K562 (cell line): Measurements from ENCODE around the gene ABCF3. TPM values are rescaled to one million over a fixed set of nuclear protein-coding genes. Genes with fewer than 3 reads are reported as not detected.

Source experiments
- ATAC-seq: fragments of 200-7000 bp; cut with Tn5 transposase; 3 replicates; pipeline ENCODE4 v1.9.1; 2020; ENCODE audit warnings: moderate library complexity
- BruUV-seq: library from RNA; stranded (reverse); fragments of 400-500 nt; replicated peaks from 2 replicates; lab custom pipeline; 2021; lab: Mats Ljungman, UMichigan
- CTCF ChIA-PET: fragments of 300-600 bp; formaldehyde crosslinking; extraction: SDS; loops from one replicate; lab custom pipeline; 2021; ENCODE audit warnings: low intra/inter-chr PET ratio; lab: Yijun Ruan, JAX
- POLR2A ChIA-PET: fragments of 300-600, 350-650 bp; sonication (Branson Sonifier 250); formaldehyde crosslinking; extraction: SDS; loops from one replicate; lab custom pipeline; 2021; ENCODE audit warnings: antibody characterized with exemption, inconsistent platforms; lab: Yijun Ruan, JAX
- DNase-seq, 4 experiments: peaks; one replicate each; pipeline versions ENCODE4 v3.0.0 to v3.0.0-alpha.2; 2011 to 2018; ENCODE audit warnings: low spot score in 3 of 4, mixed read lengths in 3 of 4; ENCODE audit errors: extremely low read depth in 1 of 4
- FAIRE-seq: peaks from 2 replicates; lab custom pipeline; 2011; peaks lifted over from hg19 to GRCh38; lab: Jason Lieb, UNC
- H2AFZ ChIP-seq: 2 replicates; pipeline ENCODE4 v1.6.0; 2011; ENCODE audit warnings: low read depth, low read length, control low read depth, inconsistent platforms
- H3K27ac ChIP-seq: fragments of 200-600 bp; 3 replicates; pipeline ENCODE4 v1.8.0; 2011; ENCODE audit warnings: low read depth, mild to moderate bottlenecking, control low read depth, inconsistent platforms, low read length, moderate library complexity, mixed read lengths; ENCODE audit errors: extremely low read depth
- H3K27me3 ChIP-seq, 2 experiments: fragments of 300-600 bp in 1 of 2; 2 replicates in 1 of 2; 3 replicates in 1 of 2; pipeline versions ENCODE4 v1.6.0 to v1.8.0; 2011; ENCODE audit warnings: inconsistent platforms in 2 of 2, low read length in 2 of 2, mild to moderate bottlenecking in 1 of 2, mixed read lengths in 1 of 2, moderate library complexity in 1 of 2; ENCODE audit not compliant: control insufficient read depth in 2 of 2, insufficient read depth in 2 of 2
- H3K36me3 ChIP-seq: fragments of 300-600 bp; 3 replicates; pipeline ENCODE4 v1.8.0; 2011; ENCODE audit warnings: mild to moderate bottlenecking, low read length, inconsistent platforms; ENCODE audit not compliant: control insufficient read depth, insufficient read depth
- H3K4me1 ChIP-seq, 2 experiments: fragments of 200-600 bp in 1 of 2; replicated peaks in 1 of 2; 2 replicates in 1 of 2; 3 replicates in 1 of 2; pipeline versions ENCODE4 v1.5.1 to v1.8.0; 2011; ENCODE audit warnings: inconsistent platforms in 2 of 2, low read length in 2 of 2, mild to moderate bottlenecking in 1 of 2, mixed read lengths in 1 of 2, moderate library complexity in 1 of 2; ENCODE audit not compliant: control insufficient read depth in 2 of 2, insufficient read depth in 2 of 2
- H3K4me2 ChIP-seq: 2 replicates; pipeline ENCODE4 v1.6.1; 2011; ENCODE audit warnings: low read length, control low read depth, inconsistent platforms, mixed read lengths; ENCODE audit not compliant: insufficient read depth
- H3K4me3 ChIP-seq: fragments of 200-600 bp; sonication (generic), shearing (Covaris generic); 2 replicates; pipeline ENCODE4 v1.5.1; 2016; ENCODE audit warnings: control low read depth, inconsistent platforms
- H3K79me2 ChIP-seq: fragments of 200-600 bp; 3 replicates; pipeline ENCODE4 v1.8.0; 2011; ENCODE audit warnings: low read length, inconsistent platforms; ENCODE audit not compliant: control insufficient read depth, insufficient read depth
- H3K9ac ChIP-seq, 2 experiments: 2 replicates each; pipeline versions ENCODE4 v1.6.0 to v1.6.1; 2011; ENCODE audit warnings: low read depth in 2 of 2, low read length in 2 of 2, control low read depth in 1 of 2, inconsistent platforms in 1 of 2, mild to moderate bottlenecking in 1 of 2, mixed read lengths in 1 of 2; ENCODE audit not compliant: insufficient read depth in 1 of 2
- H3K9me1 ChIP-seq: one replicate; pipeline ENCODE4 v1.6.0; 2011; ENCODE audit warnings: inconsistent platforms, mild to moderate bottlenecking, low read length, moderate library complexity; ENCODE audit not compliant: control insufficient read depth, insufficient read depth
- H3K9me3 ChIP-seq: replicated peaks from 2 replicates; pipeline ENCODE4 v1.5.1; 2011; ENCODE audit warnings: low read depth, low read length, inconsistent platforms; ENCODE audit not compliant: control insufficient read depth, insufficient read depth
- H4K20me1 ChIP-seq: replicated peaks from 2 replicates; pipeline ENCODE4 v1.6.1; 2011; ENCODE audit warnings: low read length, inconsistent platforms, mixed read lengths; ENCODE audit not compliant: control insufficient read depth, insufficient read depth
- NFIC ChIP-seq: fragments of 450-650 bp; IDR thresholded peaks from 2 replicates; pipeline ENCODE4 v1.6.1; 2017; ENCODE audit warnings: mild to moderate bottlenecking, inconsistent platforms
- NONO ChIP-seq, 2 experiments: fragments of 200-400 bp in 1 of 2; fragments of 450-650 bp in 1 of 2; formaldehyde crosslinking in 1 of 2; IDR thresholded peaks; 2 replicates each; pipeline ENCODE4 v1.6.1; 2017; ENCODE audit warnings: low read depth in 2 of 2, mild to moderate bottlenecking in 2 of 2, moderate library complexity in 2 of 2, low read length in 1 of 2
- RBFOX2 ChIP-seq: fragments of 200-400 bp; formaldehyde crosslinking; IDR thresholded peaks from 2 replicates; pipeline ENCODE4 v1.6.1; 2017; ENCODE audit warnings: low read depth, mild to moderate bottlenecking, low read length, moderate library complexity
- ZBTB7A ChIP-seq: IDR thresholded peaks from 2 replicates; pipeline ENCODE4 v1.6.1; 2011; ENCODE audit warnings: low read depth, mild to moderate bottlenecking, low read length, moderate library complexity, borderline replicate concordance; ENCODE audit not compliant: control insufficient read depth
- WGBS: fragments of 100-300 bp; shearing (Covaris generic); methylation state at CpG from one replicate; pipeline ENCODE4 v1.1.6; 2016; ENCODE audit warnings: low coverage, mixed read lengths; ENCODE audit not compliant: insufficient coverage; ENCODE audit errors: missing lambda C conversion rate; 5-methylcytosine and 5-hydroxymethylcytosine counted together
- in situ Hi-C: fragments of 300-500 bp; cut with MboI; formaldehyde crosslinking; loops from 4 replicates; pipeline ENCODE4 v1.15.0; 2018; ENCODE audit warnings: inconsistent platforms, mixed read lengths
- intact Hi-C: fragments of 100-400 bp; cut with micrococcal nuclease; formaldehyde crosslinking; loops from 2 replicates; pipeline ENCODE4 v1.14.2; 2022
- polyA plus RNA-seq, 8 experiments: library from polyadenylated mRNA; depleted of rRNA in 4 of 8; stranded (reverse) in 5 of 8; unstranded in 3 of 8; fragments of >200 nt; fragmentation: Nextera tagmentation in 2 of 8; fragmentation: Illumina TruSeq in 1 of 8; extraction: Ambion mirVana in 2 of 8; extraction: Trizol in 1 of 8; gene quantifications; 2 replicates each; pipeline versions ENCODE4 v1.2.1 to v1.2.3, GENCODE V29; 2011 to 2014; ENCODE audit warnings: inconsistent platforms in 1 of 8, missing spikeins in 1 of 8
- total RNA-seq, 7 experiments: library from RNA; depleted of rRNA in 6 of 7; stranded (reverse); fragments of >200 nt in 6 of 7; fragmentation: Illumina TruSeq in 2 of 7; extraction: Trizol in 2 of 7; gene quantifications; 2 replicates each; pipeline versions ENCODE4 v1.2.1 to v1.2.3, GENCODE V29; 2011 to 2021; ENCODE audit warnings: low replicate concordance in 1 of 7

The ABCF3 gene
- total and polyA plus RNA-seq, 9 of the 15 experiments (the other 6 are each of a cell fraction or from before 2014, with no cell fraction given): 6.7 to 77.9 (median 45.1) TPM

- Histone ChIP-seq H3K27ac (no peak overlapping the region; the same call in 2 of the 3 replicates), H3K4me1 (peaks cover 20 to 37% of the 10 kb centered on the region in 2 experiments), H3K27me3 (no peaks in the 10 kb centered on the region), H2AFZ (no peak overlapping the region), H3K4me2 (no peak overlapping the region), H3K9ac (peak overlapping the region in 1 of 2 experiments; percentile 73; a peak in 2 of 4 replicates), H3K9me3 (no peaks in the 10 kb centered on the region), H3K4me3 (no peak overlapping the region), H4K20me1 (peaks cover 6% of the 10 kb centered on the region; the same call in 1 of the 2 replicates), H3K9me1 (peaks cover 4% of the 10 kb centered on the region), H3K36me3 (peaks cover 83% of the 10 kb centered on the region), H3K79me2 (peaks cover 31% of the 10 kb centered on the region)
- DNase-seq (no peak), FAIRE-seq (no peak), ATAC-seq (no peak)
- TF ChIP-seq NONO (IDR thresholded peaks at IDR 0.05; ENCODE audit: low read depth in 2 of 2, low read length in 1 of 2) (no peak), RBFOX2 (peak; percentile 45), NFIC (peak; percentile 68), ZBTB7A (no peak)
- WGBS: 79% methylated on average over 5 of the region's 5 CpGs
- BruUV-seq: no TSS peak
- intact Hi-C loops (loop anchor here (2.0 kb wide), 1 partner anchor 49 kb away; the partner anchor contains the start of gene EIF2B5), in situ Hi-C loops (no loop called here)
- ChIA-PET POLR2A (interaction anchor here (0.6 to 1.9 kb wide), 10 partner anchors 9 to 57 kb away, joined by 3 to 14 read pairs (median 4); partner anchors contain the start of gene AP2M1), CTCF (no interaction called here)
Measured at GRCh38 chr3:184183679-184184078, 2.3 kb upstream of the ABCF3 start.
